Activated CD8-positive, alpha-beta memory T cell treated with anti-CD3 and anti-CD28 coated beads for 36 hours (primary cell): ENCODE results near the gene TSEN34. TPM values are rescaled to one million over a fixed set of nuclear protein-coding genes. Genes with fewer than 3 reads are reported as not detected.
"Not testable (repeated sequence)": the region's sequence is repeated elsewhere in the genome, so short reads cannot be mapped to it uniquely, and the experiment has no call there.

Source experiments
- CTCF ChIA-PET: fragments of 350-600 bp; sonication (Branson Sonifier 250); formaldehyde crosslinking; loops from one replicate; lab custom pipeline; 2021; ENCODE audit warnings: antibody characterized with exemption; lab: Charles Lee
- POLR2A ChIA-PET: fragments of 350-600 bp; sonication (Branson Sonifier 250); formaldehyde crosslinking; loops from one replicate; lab custom pipeline; 2021; ENCODE audit warnings: antibody characterized with exemption; lab: Charles Lee
- total RNA-seq, 2 experiments: library from RNA; stranded (reverse); gene quantifications; one replicate each; pipeline ENCODE4 v1.2.3, GENCODE V29; 2021

TSEN34 gene
- total RNA-seq, 2 experiments from 2014 or later = 21.7 to 22.9 TPM

GRCh38 chr19:54242646-54243045 lies 51.5 kb downstream of the TSEN34 start, which contains the start of gene LILRA6:
LILRA6 (minus strand) TSS chr19:54242790.
- POLR2A ChIA-PET, CTCF ChIA-PET: not testable (repeated sequence)

- CTCF ChIA-PET = not testable (repeated sequence)
Observed at GRCh38 chr19:54243809-54244208, 52.7 kb downstream of the TSEN34 start.

More at GRCh38 chr19:54243809-54244208, 52.7 kb downstream of the TSEN34 start:
- POLR2A ChIA-PET = not testable (repeated sequence)

Other genes with a start within 250 kb of the TSEN34 start
- not detected for gene CACNG8, start 228.4 kb upstream of the TSEN34 start, total RNA-seq
- gene CACNG6, start 199.7 kb upstream of the TSEN34 start, total RNA-seq = not detected
- not detected for gene VSTM1, start 127.4 kb upstream of the TSEN34 start, total RNA-seq
- gene TARM1, start 109.9 kb upstream of the TSEN34 start, total RNA-seq = not detected
- under 1 TPM; 0.27 to 0.29 TPM for gene OSCAR, start 90.5 kb upstream of the TSEN34 start, total RNA-seq
- 100 to 1,000 TPM; 104 to 110 TPM for gene NDUFA3, start 88.5 kb upstream of the TSEN34 start, total RNA-seq
- gene TFPT, start 75.7 kb upstream of the TSEN34 start, total RNA-seq = 10 to 100 TPM; 34.9 to 36.6 TPM
- 100 to 1,000 TPM; 123 to 124 TPM for gene PRPF31, start 75.6 kb upstream of the TSEN34 start, total RNA-seq
- 10 to 100 TPM; 65.2 to 68.5 TPM for gene CNOT3, start 53.5 kb upstream of the TSEN34 start, total RNA-seq
- 1 to 10 TPM; 3.9 to 5.3 TPM for gene LENG1, start 31.6 kb upstream of the TSEN34 start, total RNA-seq
- not detected for gene TMC4, start 18.1 kb upstream of the TSEN34 start, total RNA-seq
- gene MBOAT7, start 1.7 kb upstream of the TSEN34 start, total RNA-seq = 100 to 1,000 TPM; 119 to 120 TPM
- 1,000 to 10,000 TPM; 1,671 to 1,692 TPM for gene RPS9, start 9.6 kb downstream of the TSEN34 start, total RNA-seq
- gene LILRB3, start 31.7 kb downstream of the TSEN34 start, total RNA-seq = not detected
- not detected for gene LILRA6, start 51.5 kb downstream of the TSEN34 start, total RNA-seq
- not detected for gene LILRB5, start 66.0 kb downstream of the TSEN34 start, total RNA-seq
- not detected for gene LILRB2, start 89.8 kb downstream of the TSEN34 start, total RNA-seq
- not detected for gene LILRA5, start 121.9 kb downstream of the TSEN34 start, total RNA-seq
- gene LILRA4, start 147.9 kb downstream of the TSEN34 start, total RNA-seq = not detected
- gene LAIR1, start 173.6 kb downstream of the TSEN34 start, total RNA-seq = 1 to 10 TPM; 7.4 to 9.3 TPM
- under 1 TPM in 1 of 2 experiments, not detected in 1; 0.21 TPM for gene TTYH1, start 224.2 kb downstream of the TSEN34 start, total RNA-seq